ENCODE results near the gene OTOG.

OTOG gene

DNA sequence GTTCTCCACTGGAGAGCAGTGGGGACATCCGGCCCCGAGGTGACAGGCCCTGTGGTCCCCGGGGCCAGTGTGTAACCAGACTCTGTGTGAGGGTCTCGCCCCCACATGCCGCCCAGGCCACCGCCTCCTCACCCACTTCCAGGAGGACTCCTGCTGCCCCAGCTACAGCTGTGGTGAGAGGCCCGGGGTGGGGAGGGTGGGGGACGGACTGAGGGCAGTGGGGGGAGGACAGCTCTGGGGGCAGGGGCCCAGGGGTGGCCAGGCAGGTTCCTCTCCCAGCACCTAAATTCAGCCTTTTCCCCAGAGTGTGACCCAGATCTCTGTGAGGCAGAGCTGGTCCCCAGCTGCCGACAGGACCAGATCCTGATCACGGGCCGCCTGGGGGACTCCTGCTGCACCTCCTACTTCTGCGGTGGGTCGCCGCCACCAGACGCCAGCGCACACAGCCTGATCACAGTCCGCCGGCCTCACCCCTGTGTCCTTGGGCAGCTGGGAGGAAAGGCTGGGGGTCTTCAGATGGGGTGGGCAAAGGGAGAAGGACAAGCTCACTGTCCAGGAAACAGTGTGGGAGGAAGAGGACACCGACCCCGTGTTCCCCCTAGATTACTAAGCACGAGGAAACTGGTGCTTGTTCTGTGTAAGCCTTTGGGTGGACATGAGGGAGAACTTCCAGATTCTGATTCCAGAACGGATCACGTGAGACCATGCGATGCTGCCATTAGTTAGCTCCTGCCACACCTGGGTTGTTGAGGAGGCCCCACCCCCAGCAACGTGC, 87.9 kb downstream of the OTOG start:
- DNase-seq (ENCODE audit: low read depth) = no peak

DNA sequence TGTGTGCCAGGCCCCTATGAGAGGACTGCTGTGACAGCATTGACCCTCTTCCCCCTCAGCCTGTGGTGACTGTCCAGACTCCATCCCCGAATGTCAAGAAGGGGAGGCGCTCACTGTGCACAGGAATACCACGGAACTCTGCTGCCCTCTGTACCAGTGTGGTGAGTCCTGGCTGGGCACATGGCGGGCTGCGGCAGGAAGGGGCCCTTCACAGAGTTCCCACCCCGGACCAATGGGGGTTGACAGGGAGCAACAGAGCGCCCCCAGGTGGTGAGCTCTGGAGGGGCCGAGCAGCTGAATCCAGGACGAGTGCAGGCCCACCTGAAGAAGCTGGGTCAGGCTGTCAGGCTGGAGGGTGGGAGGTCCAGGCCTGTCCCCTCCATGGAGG, 88.5 kb downstream of the OTOG start:
- no peak for DNase-seq (ENCODE audit: low read depth)

DNA sequence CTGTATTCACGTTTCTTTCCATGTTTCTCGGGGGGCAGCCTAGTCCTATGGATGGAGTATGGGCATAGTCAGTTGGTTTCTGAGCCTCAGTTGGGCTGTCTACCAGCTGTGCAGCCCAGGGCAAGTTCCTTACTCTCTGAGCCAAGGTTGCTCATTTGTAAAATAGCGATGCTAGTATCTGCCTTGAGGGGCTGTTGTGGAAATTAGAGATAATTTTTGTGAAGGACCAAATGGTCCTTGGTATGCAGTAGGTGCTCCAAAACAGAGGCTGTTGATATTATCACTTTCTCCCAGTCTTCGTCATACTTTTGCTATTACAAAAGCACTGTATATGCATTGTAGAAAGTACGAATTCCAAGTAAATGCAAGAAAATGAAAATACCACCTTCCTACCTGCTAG, 89.7 kb downstream of the OTOG start:
- no peak for DNase-seq (ENCODE audit: low read depth)

DNA sequence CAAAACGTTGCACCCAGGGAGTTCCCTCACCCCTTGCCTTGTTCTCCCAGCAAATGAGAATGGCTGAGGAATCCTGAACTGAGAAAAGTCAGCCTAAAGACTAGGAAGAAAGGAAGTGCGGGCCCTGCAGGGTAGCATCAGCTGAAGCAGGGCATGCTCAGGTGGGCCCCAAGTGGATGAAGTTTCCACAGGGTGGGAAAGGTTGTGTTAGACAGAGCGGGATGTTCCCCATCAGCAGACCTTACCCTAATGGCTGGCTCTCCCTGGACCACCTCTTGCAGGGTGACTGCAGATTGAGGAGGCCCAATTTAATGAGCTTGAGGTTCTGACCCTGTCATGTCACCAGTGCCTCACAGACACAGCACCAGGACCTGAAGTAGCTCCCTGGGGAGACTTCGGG, 90.8 kb downstream of the OTOG start:
- DNase-seq (ENCODE audit: low read depth) = no peak

DNA sequence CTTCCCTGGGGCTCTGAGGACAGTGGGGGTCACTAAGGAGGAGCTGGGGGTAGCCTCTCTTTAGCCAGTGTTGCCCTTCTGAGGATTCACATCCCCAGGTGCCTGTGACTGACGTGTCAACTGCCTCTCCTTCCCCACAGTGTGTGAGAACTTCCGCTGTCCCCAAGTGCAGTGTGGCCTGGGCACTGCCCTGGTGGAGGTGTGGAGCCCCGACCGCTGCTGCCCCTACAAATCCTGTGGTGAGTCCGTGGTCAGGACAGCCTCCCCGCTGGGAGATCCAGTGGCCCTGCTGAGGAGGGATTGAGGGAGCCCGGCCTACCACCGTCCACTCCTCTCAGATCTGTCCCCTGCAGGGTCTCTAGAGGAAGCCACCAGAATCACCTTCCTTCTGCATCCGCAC, 91.3 kb downstream of the OTOG start:
- DNase-seq (ENCODE audit: low read depth) = no peak

DNA sequence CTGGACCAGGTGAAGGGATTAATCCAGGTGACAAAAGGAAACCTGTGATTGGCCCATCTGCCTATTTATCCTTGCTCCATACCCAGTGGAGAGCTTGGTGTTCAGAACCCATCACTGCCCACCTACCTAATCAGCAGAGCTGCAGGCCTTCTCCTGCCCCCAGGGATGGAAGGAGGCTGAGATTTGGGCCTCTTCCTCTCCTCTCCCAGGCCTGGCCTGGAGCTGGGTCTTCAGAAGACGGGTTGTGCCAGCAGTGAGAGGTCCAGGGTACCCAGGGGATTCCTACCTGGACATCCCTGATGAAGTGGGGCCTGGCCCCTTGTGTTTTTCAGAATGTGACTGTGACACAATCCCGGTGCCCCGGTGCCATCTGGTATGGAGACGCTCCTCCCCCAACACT, 92.0 kb downstream of the OTOG start:
- no peak for DNase-seq (ENCODE audit: low read depth)

DNA sequence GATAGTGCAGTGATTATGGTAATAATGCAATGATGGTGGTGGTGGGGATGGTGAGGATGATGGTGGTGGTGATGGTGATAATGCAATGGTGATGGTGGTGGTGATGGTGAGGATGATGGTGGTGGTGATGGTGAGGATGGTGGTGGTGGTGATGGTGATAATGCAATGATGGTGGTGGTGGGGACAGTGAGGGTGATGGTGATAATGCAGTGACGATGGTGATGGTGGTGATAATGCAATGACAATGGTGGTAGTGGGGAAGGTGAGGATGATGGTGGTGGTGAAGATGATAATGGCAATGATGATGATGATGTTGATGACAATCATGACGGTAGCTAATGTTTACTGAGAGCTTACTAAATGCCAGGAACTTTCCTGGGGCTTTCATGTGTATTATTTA, 92.7 kb downstream of the OTOG start:
- no peak for DNase-seq (ENCODE audit: low read depth)

DNA sequence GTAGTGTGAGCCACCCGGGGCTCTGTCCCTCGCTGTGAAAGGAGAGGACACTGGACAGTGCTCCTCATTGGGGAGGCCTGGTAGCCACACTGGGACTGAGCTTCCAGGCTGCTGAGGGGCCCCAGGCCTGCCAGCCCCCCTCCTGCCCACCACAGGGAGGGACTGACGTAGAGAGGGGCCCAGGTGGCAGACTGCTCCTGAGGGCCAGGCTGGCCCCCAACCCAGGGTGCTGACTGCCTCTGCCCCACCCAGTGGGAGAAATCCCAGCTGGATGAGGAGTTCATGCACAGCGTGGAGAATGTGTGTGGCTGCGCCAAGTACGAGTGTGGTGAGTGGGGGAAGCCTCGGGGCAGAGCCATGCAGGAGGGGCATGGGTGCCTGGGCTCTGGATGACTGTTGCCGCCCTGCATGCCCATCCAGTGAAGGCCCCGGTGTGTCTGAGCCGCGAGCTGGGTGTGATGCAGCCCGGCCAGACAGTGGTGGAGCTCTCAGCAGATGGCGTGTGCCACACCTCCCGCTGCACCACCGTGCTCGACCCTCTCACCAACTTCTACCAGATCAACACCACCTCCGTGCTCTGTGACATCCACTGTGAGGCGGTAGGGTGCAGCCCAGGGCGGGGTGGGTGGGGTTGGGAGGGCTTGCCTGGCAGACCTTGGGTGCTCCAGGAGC, 93.6 kb downstream of the OTOG start:
- no peak for DNase-seq (ENCODE audit: low read depth)

DNA sequence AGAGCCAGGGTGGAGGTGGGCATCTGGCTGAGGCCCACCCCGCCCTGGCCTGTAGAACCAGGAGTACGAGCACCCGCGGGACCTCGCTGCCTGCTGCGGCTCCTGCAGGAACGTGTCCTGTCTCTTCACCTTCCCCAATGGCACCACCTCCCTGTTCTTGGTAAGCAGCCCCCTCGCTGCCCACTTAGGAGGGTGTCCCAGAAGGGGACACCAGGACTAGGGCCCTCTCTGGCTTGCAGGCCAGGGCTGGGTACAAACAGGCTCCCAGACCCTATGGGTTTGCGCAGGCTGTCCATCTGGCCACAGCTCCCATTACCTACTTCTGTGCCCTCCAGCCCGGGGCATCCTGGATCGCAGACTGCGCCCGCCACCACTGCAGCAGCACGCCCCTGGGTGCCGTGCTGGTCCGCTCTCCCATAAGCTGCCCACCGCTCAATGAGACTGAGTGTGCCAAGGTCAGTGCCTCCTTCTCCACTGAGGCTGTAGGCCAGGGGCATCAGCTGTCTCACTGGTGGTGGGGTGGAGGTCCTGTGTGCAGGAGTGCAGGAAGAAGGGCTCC, 94.8 kb downstream of the OTOG start:
- no peak for DNase-seq (ENCODE audit: low read depth)

DNA sequence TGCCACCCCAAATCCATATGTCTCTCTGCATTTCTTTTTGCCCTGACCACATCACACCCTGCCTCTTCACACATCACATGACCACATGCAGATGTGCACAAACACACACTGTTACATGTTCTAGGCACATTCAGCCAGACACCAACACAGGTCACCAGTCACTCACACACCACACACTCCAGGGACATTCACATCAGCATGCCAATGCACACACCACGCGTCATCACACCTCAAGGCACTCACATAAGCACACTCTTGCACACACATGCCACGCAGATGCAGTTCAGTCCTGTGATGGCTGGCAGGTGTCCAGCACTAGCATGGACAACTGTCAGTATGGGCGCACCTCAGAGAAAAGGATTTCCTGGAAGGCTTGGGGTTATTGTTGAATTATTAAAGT, 95.3 kb downstream of the OTOG start:
- no peak for DNase-seq (ENCODE audit: low read depth)

DNA sequence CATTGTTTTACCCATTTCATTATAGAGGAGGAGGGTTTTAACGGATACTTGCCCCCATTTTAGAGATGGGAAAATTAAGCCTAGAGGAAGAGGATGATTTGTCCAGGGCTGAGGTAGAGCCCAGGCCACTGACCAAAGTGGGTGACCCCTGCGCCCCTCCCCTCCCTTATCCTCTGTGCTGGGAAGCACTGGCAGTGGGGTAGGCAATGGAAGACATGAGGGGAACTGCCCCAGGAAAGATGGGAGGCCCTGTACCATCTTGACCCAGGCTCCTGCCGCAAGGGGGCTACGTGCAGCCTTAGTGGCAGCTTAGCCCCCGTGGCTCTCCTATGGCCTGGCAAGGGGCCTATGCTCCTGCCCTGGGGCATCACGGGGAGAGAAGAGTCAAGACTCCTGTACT, 95.9 kb downstream of the OTOG start:
- DNase-seq (ENCODE audit: low read depth) = no peak

DNA sequence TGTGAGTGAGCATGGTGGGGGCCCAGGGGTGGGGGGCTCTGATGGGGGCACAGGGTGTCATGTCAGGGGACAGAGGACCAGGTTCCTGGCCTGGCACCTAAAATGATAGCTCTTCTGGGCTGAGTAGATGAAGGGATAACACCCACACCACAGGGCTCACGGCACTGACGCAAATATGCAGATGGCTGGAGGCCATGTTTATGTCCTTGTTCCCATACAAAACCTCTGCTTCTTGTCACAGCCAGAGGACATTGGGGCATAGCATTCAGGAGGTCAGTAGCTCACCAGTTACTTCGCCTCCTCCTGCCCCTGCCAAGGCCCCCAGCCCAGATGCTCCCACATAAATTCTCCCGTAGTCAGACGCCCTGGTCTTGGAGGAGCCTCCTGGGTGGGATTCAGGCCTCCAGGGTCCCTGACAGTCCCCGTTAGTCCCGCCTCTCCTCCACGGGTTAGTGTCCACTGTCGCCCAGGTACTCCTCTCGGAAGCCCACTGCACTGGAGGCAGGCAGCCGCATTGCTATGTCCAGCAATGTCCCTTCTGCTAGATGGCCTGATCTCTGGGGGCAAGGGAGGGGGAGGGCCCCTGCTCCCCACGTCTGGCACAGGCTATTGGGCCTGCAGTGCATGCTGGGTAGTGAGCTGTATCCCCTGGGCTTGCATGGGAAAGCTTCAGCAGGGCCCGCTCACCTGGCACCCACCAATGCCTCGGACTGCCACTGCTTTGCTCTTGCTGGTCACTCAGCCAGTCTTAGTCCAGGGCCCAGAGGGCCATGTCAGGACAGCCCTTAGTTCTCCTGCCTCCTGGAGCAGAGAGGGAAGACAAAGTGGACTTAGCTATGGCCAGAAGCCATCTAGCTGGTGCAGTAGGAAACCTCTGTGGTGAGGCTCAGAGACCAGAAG, 96.7 kb downstream of the OTOG start:
- no peak for DNase-seq (ENCODE audit: low read depth)

DNA sequence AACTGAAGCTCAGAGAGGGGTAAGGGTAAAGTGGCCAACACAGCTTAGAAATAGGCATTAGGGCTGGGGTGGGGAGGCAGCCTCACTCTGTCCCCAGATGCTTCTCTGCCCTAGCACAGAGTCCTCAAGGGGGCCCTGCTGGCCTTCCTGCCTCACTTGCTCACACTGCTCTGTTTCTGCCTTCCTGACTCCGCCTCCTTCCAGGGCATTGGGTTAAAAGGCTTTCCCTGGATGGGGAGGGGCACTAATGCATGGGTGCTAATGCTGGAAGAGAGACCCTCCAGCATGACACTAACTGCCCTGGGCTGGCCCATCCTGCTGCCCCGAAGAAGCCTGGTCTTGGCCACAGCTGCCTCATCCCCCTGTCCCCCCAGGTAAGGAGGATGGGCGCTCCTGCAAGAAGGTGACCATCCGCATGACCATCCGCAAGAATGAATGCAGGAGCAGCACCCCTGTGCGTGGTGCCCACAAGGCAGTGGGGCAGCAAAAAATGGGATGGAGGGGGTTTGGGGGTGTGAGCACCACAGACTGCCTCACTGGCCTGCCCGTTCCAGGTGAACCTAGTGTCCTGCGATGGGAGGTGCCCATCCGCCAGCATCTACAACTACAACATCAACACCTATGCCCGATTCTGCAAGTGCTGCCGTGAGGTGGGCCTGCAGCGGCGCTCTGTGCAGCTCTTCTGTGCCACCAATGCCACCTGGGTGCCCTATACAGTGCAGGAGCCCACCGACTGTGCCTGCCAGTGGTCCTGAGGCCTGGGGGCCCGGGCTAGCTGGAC, 98.3 kb downstream of the OTOG start:
- no peak for DNase-seq (ENCODE audit: low read depth)

DNA sequence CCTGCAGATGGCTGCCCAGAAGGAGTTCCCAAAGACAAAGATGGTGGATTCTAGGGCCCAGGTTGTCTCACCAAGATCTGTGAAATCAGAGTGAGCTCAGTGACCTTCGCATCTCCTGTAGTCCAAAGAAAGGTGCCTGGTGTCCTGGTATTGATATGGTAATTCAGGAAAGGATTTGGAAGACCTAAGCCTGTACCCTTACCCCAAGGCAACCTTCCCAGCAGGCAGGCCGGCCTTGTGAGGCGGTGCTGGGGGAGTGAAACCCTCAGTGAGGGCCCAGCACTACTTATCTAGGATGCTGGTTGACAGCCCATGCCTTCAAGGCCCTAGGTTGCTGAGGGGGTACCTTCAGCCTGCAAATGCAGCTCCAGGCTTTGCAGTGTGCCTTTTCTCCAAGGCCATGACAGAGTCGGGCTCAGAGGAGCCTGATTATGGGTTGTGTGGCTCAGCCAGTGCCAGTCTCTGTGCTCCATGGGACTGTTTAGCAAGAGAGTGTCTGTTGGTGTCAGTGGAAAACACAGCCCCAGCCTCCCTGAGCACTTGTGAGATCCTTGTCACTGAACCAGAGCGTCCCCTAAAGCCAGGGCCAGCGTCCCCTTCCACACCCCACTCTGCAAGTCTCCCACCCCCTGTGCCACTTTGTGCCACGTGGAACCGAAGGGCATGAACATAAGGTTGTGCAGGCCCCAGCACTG, 99.5 kb downstream of the OTOG start:
- DNase-seq (ENCODE audit: low read depth) = no peak

DNA sequence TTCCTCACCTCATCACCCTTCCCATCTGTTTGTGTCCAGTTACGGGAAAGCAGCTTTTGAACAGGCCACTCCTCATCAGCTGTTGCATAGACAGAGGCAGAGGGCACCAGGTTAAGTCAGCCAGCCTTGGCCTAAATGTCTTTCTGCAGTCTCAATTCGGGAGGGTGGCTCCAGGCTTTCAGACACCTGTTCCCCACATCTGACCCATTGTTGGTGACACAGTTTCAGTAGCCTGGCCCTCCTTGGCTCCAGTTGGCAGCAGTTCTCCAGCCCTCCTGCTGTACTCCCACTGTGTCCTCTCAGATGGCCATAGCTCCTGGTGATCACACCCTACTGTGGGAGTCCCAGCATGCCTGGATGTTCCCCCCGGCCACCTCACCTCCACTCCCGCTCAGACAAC, 101.5 kb downstream of the OTOG start:
- DNase-seq (ENCODE audit: low read depth) = no peak

DNA sequence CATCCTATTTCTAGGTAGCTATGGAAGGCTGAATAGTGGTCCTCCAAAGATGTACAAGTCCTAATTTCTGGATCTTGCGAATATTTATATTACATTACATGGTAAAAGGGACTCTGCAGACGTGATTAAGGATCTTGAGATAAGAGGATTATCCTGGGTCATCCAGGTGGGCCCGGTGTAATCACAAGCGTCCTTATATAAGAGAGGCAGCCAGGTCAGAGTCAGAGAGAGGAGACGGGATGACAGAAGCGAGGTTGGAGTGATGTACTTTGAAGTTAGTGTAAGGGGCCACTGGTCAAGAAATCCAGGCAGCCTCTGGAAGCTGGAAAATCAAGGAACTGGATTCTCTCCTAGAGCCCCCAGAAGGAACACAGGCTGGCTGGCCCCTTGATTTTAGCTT, 102.2 kb downstream of the OTOG start:
- no peak for DNase-seq (ENCODE audit: low read depth)

DNA sequence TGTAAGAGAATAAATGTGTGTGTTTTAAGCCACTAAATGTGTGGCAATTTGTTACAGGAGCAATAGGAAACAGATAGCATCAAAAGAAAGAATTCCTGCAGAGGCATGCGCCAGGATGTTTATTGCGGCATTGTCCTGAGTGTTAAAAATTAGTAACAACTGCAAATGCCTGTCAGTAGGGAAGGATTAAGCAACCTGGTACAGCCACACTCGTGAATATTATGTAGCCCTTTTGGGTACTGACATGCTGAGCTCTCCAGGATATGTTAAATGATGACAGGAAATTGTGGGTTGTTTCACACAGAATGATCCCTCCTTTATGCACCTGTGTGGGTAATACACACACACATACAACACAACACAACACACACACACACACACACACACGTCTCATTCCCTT, 102.6 kb downstream of the OTOG start:
- no peak for DNase-seq (ENCODE audit: low read depth)

DNA sequence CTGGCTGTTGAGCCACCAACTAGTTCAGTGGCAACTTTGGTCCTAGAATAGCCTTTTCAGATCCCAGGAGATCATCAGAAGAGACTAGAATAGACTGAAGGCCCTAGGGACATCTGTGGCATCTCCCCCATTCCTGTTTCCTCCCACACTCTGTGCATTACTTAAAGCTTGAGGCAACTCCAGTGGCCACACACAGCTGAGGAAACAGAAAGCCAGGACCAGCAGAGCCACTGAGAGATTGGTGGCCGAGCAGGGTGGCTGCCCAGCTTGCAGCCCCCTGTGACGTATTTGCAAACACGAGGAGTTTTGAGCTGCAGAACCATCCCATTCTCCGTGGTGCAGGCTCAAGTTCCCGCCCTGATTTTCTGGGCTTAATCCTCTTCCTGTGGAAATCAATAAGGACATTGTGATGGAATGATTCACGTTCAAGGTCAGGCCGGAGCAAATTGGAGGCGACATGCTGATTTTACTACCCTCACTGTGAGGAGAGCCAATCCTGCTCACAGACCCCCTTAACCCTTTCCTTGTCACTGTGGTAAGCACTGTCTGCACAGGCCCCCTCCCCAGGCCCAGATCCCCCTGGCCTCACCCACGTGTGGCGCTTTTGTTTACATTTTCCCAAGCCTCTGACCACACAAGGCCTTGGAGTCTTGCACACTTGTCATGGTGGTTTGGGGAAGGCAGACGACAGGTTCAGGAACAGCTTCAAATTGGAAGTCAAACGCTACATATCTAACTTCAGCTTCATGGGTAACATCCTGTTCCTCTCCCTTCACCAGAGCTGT, 103.3 kb downstream of the OTOG start:
- DNase-seq (ENCODE audit: low read depth) = no peak

DNA sequence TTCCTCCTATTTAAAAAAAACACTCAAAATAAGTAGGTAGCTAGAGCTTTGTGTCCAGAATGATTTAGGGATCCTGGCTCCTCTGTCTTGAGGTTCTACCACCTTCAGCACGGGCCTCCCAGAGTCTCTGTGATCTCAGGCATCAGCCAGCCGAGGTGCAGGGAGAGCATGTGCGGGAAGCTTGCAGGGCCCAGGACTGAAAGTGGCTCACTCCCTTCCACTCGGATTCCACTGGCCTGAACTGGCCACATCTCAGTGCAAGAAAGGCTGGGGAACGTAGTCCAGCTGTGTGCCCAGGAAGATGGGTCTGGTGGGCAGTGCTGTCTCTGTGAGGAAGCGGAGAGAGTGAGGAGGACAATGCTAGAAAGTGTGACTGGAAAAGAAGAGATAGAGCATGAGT, 104.0 kb downstream of the OTOG start:
- no peak for DNase-seq (ENCODE audit: low read depth)

DNA sequence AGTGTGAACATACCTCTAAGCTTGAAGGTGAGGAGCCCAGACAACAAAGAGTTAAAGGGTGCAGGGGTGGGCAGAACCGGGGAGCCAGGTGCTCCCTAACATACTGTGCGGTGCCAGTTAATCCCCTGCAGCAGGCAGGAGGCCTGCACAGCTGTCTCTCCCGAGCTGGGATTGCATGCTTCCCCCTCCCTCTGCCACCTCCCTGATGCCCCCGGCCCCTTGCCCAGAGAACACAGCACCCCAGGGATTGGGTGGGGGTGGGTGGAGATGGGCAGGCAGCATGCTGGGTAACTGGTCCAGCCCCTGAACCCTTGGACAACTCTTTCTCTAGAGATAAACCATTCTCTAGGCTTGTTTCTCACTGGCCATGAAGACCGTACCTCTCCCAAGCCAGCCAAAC, 104.6 kb downstream of the OTOG start:
- no peak for DNase-seq (ENCODE audit: low read depth)

Measured in activated gamma-delta T cell treated with anti-CD3 and anti-CD28 coated beads, Interleukin-2, amount 50 U/mL, for 16 hours (primary cell).